Transverse colon (tissue), 3 donors: ENCODE data around the gene NAPG.

Experiments
- EP300 ChIP-seq: sonication (generic); formaldehyde crosslinking; IDR thresholded peaks from one replicate; pipeline ENCODE4 v1.6.1; 2017; ENCODE audit warnings: antibody characterized with exemption, low read depth
- POLR2A ChIP-seq: fragments of 450-650 bp; IDR thresholded peaks from one replicate; pipeline ENCODE4 v1.6.1; 2016; ENCODE audit warnings: antibody characterized with exemption, mild to moderate bottlenecking, moderate library complexity
- TF ChIP-seq, protein P1 (sequence below), 5 experiments: fragments of 200-600 bp in 3 of 5; fragments of 450-650 bp in 2 of 5; sonication (generic) in 3 of 5; IDR thresholded peaks; 1 replicate in 2 of 5; 2 replicates in 3 of 5; pipeline ENCODE4 v1.5.1; 2016 to 2017; ENCODE audit warnings: antibody characterized with exemption in 5 of 5, inconsistent platforms in 3 of 5, mild to moderate bottlenecking in 2 of 5, moderate library complexity in 1 of 5

DNA sequence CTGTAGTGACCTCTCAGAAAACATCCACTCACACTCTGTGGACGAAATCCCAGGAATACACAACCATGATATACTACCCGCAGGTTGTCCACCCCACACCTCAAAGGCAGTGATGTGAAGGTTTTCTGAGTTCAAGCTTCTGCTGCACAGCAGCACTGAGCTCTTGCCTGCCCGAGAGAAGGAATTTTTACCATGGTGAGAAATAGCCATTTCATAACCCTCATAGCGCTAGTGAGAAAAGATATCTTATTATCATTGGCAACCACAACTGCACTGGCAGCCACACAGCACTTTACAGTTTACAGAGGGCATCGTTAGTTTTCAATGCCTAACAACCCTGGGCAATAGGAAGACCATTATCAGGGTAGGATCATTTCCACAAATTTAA lies 36.9 kb downstream of the NAPG start:
- TF ChIP-seq EP300 (no peak), POLR2A (no peak)
- TF ChIP-seq, protein P1, sequence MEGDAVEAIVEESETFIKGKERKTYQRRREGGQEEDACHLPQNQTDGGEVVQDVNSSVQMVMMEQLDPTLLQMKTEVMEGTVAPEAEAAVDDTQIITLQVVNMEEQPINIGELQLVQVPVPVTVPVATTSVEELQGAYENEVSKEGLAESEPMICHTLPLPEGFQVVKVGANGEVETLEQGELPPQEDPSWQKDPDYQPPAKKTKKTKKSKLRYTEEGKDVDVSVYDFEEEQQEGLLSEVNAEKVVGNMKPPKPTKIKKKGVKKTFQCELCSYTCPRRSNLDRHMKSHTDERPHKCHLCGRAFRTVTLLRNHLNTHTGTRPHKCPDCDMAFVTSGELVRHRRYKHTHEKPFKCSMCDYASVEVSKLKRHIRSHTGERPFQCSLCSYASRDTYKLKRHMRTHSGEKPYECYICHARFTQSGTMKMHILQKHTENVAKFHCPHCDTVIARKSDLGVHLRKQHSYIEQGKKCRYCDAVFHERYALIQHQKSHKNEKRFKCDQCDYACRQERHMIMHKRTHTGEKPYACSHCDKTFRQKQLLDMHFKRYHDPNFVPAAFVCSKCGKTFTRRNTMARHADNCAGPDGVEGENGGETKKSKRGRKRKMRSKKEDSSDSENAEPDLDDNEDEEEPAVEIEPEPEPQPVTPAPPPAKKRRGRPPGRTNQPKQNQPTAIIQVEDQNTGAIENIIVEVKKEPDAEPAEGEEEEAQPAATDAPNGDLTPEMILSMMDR (IDR thresholded peaks at IDR 0.05) = no peak
